Keratinocyte (primary cell): ENCODE measurements around the gene CEP290. TPM values are rescaled to one million over a fixed set of nuclear protein-coding genes. Genes with fewer than 3 reads are reported as not detected.

Source experiments
- DNase-seq: peaks from one replicate; pipeline ENCODE4 v3.0.0-alpha.2; 2011; ENCODE audit warnings: low read depth, missing footprints, low spot score
- FAIRE-seq: peaks from 2 replicates; lab custom pipeline; 2011; peaks lifted over from hg19 to GRCh38; lab: Jason Lieb, UNC
- H2AFZ ChIP-seq: 2 replicates; pipeline ENCODE4 v1.6.0; 2012; ENCODE audit warnings: low read length, control low read depth, inconsistent platforms; ENCODE audit not compliant: control insufficient read depth
- H3K27ac ChIP-seq: 2 replicates; pipeline ENCODE4 v1.5.1; 2011; ENCODE audit warnings: low read length; ENCODE audit not compliant: control insufficient read depth, insufficient read depth
- H3K27me3 ChIP-seq: 3 replicates; pipeline ENCODE4 v1.6.0; 2011; ENCODE audit warnings: low read length; ENCODE audit not compliant: control insufficient read depth, insufficient read depth; ENCODE audit errors: extremely low read depth
- H3K36me3 ChIP-seq, 2 experiments: 2 replicates in 1 of 2; 3 replicates in 1 of 2; pipeline ENCODE4 v1.5.1; 2011; ENCODE audit warnings: low read length in 2 of 2, mild to moderate bottlenecking in 1 of 2; ENCODE audit not compliant: control insufficient read depth in 2 of 2, insufficient read depth in 2 of 2; ENCODE audit errors: extremely low read depth in 1 of 2
- H3K4me1 ChIP-seq: 3 replicates; pipeline ENCODE4 v1.5.1; 2011; ENCODE audit warnings: low read length; ENCODE audit not compliant: control insufficient read depth, insufficient read depth; ENCODE audit errors: extremely low read depth
- H3K4me2 ChIP-seq: 3 replicates; pipeline ENCODE4 v1.6.0; 2011; ENCODE audit warnings: low read depth, low read length; ENCODE audit not compliant: control insufficient read depth, insufficient read depth; ENCODE audit errors: extremely low read depth
- H3K4me3 ChIP-seq, 3 experiments: fragments of 200-600 bp in 1 of 3; sonication (generic) in 1 of 3; 2 replicates in 2 of 3; 3 replicates in 1 of 3; pipeline ENCODE4 v1.5.1; 2011 to 2016; ENCODE audit warnings: low read length in 3 of 3, mild to moderate bottlenecking in 3 of 3, control low read depth in 2 of 3, inconsistent platforms in 1 of 3, low read depth in 1 of 3, mixed read lengths in 1 of 3, mixed run types in 1 of 3, moderate library complexity in 1 of 3; ENCODE audit not compliant: control insufficient read depth in 2 of 3, insufficient read depth in 2 of 3; ENCODE audit errors: extremely low read depth in 1 of 3
- H3K79me2 ChIP-seq: 2 replicates; pipeline ENCODE4 v1.6.0; 2012; ENCODE audit warnings: low read length; ENCODE audit not compliant: control insufficient read depth, insufficient read depth
- H3K9ac ChIP-seq: 3 replicates; pipeline ENCODE4 v1.6.0; 2011; ENCODE audit warnings: low read length; ENCODE audit not compliant: control insufficient read depth, insufficient read depth; ENCODE audit errors: extremely low read depth
- H3K9me1 ChIP-seq: 3 replicates; pipeline ENCODE4 v1.6.0; 2011; ENCODE audit warnings: low read length; ENCODE audit not compliant: control insufficient read depth, insufficient read depth; ENCODE audit errors: extremely low read depth
- H3K9me3 ChIP-seq: 2 replicates; pipeline ENCODE4 v1.5.1; 2012; ENCODE audit warnings: low read depth, low read length; ENCODE audit not compliant: control insufficient read depth
- H4K20me1 ChIP-seq: 3 replicates; pipeline ENCODE4 v1.6.0; 2011; ENCODE audit warnings: low read length; ENCODE audit not compliant: control insufficient read depth, insufficient read depth; ENCODE audit errors: extremely low read depth
- CTCF ChIP-seq, 3 experiments: IDR thresholded peaks in 1 of 3; conservative IDR thresholded peaks in 1 of 3; optimal IDR thresholded peaks in 1 of 3; 2 replicates in 2 of 3; 3 replicates in 1 of 3; pipeline versions ENCODE3 to v1.5.1; 2011; ENCODE audit warnings: low read length in 3 of 3, mild to moderate bottlenecking in 3 of 3, moderate library complexity in 2 of 3, control low read depth in 1 of 3, inconsistent platforms in 1 of 3; ENCODE audit not compliant: insufficient read depth in 2 of 3; ENCODE audit errors: extremely low read depth in 1 of 3
- EZH2 ChIP-seq: IDR thresholded peaks from one replicate; pipeline ENCODE4 v1.6.1; 2012; ENCODE audit warnings: inconsistent platforms, mild to moderate bottlenecking, low read length, moderate library complexity
- dilution Hi-C: fragments of 300-500 bp; cut with MboI; formaldehyde crosslinking; loops from one replicate; pipeline ENCODE4 v1.7.0; 2020; ENCODE audit warnings: low sequenced_read_pairs; ENCODE audit not compliant: extremely low pct_ligation_motif_present
- polyA plus RNA-seq, 5 experiments: library from polyadenylated mRNA; depleted of rRNA in 3 of 5; stranded (reverse) in 3 of 5; stranded (forward) in 1 of 5; unstranded in 1 of 5; fragments of >200 nt; gene quantifications; 1 replicate in 1 of 5; 2 replicates in 3 of 5; 3 replicates in 1 of 5; pipeline versions ENCODE4 v1.2.1 to v1.2.3, GENCODE V29; 2011 to 2012; ENCODE audit warnings: missing spikeins in 2 of 5, low read depth in 1 of 5, low replicate concordance in 1 of 5

The CEP290 gene
- polyA plus RNA-seq, 1 donor (not counting 4 experiments of a cell fraction or from before 2014, with no cell fraction given): 5.6 TPM

- no peak overlapping the region for H3K4me2 ChIP-seq
- FAIRE-seq: peak; percentile 13
- no peaks in the 10 kb centered on the region for H3K79me2 ChIP-seq
- TF ChIP-seq CTCF (optimal IDR thresholded peaks at IDR 0.05 in 1 of 3, IDR thresholded peaks at IDR 0.05 in 1 of 3, conservative IDR thresholded peaks at IDR 0.05 in 1 of 3; ENCODE audit: extremely low read depth in 1 of 3, insufficient read depth in 2 of 3, low read length in 3 of 3): no peak
- no peak for TF ChIP-seq EZH2
- H3K9me1 ChIP-seq: no peaks in the 10 kb centered on the region
- no peak overlapping the region for H2AFZ ChIP-seq
- peaks cover 1 to 2% of the 10 kb centered on the region in 2 experiments for H3K36me3 ChIP-seq
- H3K9ac ChIP-seq: no peak overlapping the region
- H3K9me3 ChIP-seq: peaks cover 2% of the 10 kb centered on the region
- H3K4me3 ChIP-seq: no peak overlapping the region
- DNase-seq: no peak
- H3K27ac ChIP-seq: no peak overlapping the region
- H4K20me1 ChIP-seq: no peaks in the 10 kb centered on the region
- dilution Hi-C loops: no loop called here
- no peaks in the 10 kb centered on the region for H3K4me1 ChIP-seq
- H3K27me3 ChIP-seq: no peaks in the 10 kb centered on the region
Measured at GRCh38 chr12:88181881-88182280, 40.0 kb upstream of the CEP290 start.

GRCh38 chr12:88179436-88180014 is 37.6 kb upstream of the CEP290 start:
- DNase-seq (no peak), FAIRE-seq (no peak)
- TF ChIP-seq CTCF (optimal IDR thresholded peaks at IDR 0.05 in 1 of 3, IDR thresholded peaks at IDR 0.05 in 1 of 3, conservative IDR thresholded peaks at IDR 0.05 in 1 of 3; ENCODE audit: extremely low read depth in 1 of 3, insufficient read depth in 2 of 3, low read length in 3 of 3) (no peak), EZH2 (no peak)
- H3K9ac ChIP-seq: no peak overlapping the region
- H3K4me3 ChIP-seq: no peak overlapping the region
- H2AFZ ChIP-seq: no peak overlapping the region
- H3K27me3 ChIP-seq: no peaks in the 10 kb centered on the region
- H3K4me2 ChIP-seq: no peak overlapping the region
- H3K79me2 ChIP-seq: no peaks in the 10 kb centered on the region
- dilution Hi-C loops: no loop called here
- H4K20me1 ChIP-seq: no peaks in the 10 kb centered on the region
- no peaks in the 10 kb centered on the region for H3K4me1 ChIP-seq
- H3K27ac ChIP-seq: no peak overlapping the region
- H3K9me3 ChIP-seq: peaks cover 2% of the 10 kb centered on the region
- peaks cover 2 to 5% of the 10 kb centered on the region in 2 experiments for H3K36me3 ChIP-seq
- no peaks in the 10 kb centered on the region for H3K9me1 ChIP-seq
